ENCODE data around the gene SDHAF4.
"Not testable (repeated sequence)": the region's sequence is repeated elsewhere in the genome, so short reads cannot be mapped to it uniquely, and the experiment has no call there.

SDHAF4 gene

DNA sequence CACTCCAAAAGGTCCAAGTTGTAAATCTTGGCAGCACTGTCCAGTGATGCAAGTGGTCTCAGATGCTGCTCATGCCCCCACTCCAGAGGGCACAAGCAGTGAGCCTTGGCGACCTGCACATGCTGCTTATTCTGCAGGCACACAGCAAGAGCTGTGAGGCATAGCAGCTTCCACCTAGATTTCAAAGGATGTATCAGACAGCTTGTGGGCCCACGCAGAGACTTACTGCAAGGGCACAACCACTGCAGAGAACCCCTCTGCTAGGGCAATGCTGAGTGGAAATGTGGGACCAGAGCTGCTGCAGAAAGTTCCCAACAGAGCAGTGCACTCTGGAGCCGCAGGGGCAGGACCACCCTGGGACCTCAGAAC, 26.4 kb downstream of the SDHAF4 start:
- DNase-seq: no peak

DNA sequence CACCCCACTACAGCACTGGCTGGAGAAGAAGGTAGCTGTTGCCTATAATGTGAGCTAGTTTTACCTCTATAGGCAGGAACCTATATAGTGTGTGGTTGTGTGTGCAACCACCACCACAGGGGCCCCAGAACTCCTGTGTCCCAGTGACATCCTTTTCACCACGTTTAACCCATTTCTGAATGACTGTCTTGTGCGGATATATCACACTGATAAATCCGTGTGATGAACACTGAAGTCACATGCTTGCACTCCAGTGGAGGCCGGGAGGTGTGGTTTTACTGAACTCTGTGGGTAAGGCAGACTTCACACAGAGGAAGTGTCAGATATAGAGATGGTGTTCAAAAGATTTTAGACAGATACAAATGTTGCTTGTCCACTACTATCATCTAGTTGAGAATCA, 32.5 kb downstream of the SDHAF4 start:
- peak in 1 of 2 donors; percentile 14 for DNase-seq

DNA sequence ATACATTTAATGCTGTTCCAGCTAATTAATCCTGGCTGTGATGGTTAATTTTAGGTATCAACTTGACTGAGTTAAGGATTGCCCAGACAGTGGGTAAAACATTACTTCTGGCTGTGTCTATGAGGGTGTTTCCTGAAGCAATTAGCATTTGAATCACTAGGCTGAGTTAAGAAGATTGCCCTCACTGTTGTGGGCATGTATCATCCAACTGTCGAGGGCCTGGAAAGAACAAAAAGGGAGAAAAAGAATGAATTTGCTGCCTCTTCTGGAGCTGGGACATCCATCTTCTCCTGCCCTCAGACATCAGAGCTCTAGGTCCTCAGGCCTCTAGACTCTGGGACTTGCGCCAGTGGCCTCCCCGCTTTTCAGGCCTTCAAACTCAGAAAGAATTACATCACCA, 34.3 kb downstream of the SDHAF4 start:
- DNase-seq: no peak

DNA sequence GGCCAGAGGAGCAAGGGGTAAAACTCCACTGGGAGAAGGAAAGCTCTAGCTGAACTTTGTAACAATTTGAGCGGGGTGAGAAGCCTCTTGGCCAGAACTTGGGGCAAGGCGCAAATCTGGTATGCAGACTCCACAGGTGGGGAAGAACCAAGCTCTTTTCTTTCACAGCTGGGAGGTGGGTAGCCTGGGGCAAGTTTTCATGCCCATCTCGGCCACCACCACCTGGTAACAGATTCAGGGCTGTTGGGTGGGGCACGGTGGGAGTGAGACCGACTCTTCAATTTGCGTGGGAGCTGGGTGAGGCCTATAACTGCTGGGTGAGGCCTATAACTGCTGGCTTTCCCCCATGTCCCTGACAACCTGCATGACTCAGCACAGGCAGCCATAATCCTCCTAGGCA, 37.5 kb downstream of the SDHAF4 start:
- DNase-seq: no peak

DNA sequence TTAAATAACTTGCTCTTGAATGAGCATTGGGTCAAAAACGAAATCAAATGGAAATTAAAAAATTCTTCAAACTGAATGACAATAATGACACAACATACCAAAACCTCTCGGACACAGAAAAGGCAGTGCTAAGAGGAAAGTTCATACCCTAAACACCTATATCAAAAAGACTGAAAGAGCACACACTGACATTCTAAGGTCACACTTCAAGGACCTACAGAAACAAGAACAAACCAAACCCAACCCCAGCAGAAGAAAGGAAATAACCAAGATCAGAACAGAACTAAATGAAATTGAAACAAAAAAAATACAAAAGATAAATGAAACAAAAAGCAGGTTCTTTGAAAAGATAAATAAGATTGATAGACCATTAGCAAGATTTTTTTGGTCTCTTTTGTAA, 40.6 kb downstream of the SDHAF4 start:
- not testable (repeated sequence) for DNase-seq

DNA sequence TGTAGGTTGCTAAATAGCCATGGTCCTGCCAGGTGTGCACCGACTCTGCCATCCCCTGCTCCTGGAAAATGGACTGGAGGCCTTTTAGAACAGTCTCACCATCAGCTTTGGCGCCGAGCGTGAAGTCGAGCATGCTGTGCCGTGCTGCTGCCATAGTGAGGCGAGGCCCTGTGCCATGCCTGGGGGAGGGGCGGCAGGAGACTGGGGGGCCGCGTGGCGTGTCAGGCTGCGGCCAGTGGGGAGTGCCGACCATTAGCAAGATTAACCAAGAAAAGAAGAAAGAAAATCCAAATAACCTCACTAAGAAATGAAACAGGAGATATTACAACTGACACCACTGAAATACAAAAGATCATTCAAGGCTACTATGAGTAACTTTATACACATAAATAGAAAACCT, 42.5 kb downstream of the SDHAF4 start:
- not testable (repeated sequence) for DNase-seq

DNA sequence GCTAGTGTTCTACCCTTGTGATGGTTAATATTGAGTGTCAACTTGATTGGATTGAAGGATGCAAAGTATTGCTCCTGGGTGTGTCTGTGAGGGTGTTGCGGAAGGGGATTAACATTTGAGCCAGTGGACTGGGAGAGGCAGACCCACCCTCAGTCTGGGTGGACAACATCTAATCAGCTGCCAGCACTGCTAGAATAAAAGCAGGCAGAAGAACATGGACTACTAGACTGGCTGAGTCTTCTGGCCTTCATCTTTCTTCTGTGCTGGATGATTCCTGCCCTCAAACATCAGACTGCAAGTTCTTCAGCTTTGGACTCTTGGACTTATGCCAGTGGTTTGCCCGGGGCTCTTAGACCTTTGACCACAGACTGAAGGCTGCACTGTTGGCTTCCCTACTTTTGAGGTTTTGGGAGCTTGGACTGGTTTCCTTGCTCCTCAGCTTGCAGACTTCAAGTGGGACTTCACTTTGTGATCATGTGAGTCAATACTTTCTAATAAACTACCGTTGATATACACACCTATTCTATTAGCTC, 50.1 kb downstream of the SDHAF4 start:
- no peak for DNase-seq

DNA sequence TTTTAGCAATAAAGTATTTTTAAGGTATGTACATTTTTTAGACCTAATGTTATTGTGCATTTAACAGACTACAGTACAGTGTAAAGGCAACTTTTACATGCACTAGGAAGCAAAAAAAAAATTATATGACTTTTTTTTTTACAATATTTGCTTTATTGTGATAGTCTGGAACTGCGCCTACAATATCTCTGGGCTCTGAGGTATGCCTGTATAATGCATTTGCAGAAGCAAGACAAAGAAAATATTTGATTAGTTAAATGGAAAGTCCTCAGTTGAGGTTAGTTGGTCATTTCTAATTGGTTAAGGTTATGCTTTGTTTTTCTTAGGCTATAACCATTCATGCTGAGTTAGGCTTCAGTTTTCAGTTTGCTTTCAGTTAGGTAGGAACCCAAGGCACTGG, 54.0 kb downstream of the SDHAF4 start:
- DNase-seq: no peak

DNA sequence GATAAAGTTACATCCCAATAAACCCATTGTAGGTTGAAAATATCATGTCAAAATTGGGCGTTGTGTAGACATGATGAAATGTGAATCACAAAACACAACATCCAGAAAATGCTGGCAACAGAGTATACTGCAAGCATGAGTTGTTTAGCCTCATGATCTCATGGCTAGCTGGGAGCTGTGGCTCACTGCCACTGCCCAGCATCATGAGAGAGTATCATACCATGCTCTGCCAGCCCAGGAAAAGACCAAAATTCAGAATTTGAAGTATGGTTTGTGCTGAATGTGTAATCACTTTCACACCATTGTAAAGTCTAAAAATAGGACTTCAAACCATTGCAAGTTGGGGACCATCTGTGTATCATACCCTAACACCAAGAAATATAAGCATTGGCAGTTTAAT, 55.7 kb downstream of the SDHAF4 start:
- no peak for DNase-seq

DNA sequence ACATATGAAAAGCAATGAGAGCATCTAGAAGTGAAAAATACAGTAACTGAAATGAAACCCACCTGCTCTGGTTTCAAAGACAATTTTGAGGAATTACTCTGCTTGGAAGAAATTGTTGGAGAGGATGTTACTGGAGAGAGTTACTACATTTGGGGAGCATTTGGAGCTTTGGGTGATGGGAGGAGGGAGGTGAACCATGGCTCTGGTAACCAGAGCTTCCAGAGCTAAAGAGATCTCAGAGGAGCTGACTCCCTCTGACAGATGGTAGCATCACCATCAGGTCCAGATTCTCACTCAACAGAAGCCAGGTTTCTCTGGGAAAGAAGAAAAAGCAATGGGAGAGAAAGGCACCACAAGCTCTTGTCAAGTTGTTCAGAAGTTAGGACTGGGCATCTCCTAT, 58.7 kb downstream of the SDHAF4 start:
- no peak for DNase-seq

DNA sequence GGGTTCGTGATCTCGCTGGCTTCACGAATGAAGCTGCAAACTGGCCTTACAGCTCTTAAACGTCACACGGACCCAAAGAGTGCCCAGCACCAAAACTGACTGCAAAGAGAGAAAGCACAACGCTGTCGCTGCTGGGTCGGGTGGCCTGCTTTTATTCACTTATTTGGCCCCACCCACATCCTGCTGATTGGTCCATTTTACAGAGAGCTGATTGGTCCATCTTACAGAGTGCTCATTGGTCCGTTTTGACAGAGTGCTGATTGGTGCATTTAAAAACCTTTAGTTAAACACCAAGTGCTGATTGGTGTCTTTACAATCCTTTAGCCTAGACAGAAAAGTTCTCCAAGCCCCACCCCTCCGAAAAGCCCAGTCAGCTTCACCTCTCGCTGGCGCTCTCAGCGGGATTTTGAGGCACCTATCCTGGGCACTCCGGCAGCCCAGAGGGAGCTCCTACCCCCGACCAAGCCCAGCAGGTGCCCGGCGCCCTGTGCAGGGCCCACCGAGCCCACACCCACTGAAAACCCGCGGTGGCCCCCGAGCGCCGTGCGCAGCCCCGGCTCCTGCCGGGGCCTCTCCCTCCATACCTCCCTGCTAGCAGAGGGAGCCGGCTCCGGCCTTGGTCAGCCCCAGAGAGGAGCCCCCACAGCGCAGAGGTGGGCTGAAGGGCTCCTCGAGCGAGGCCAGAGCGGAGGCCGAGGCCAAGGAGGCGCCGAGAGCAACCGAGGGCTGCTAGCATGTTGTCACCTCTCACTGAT, 60.9 kb downstream of the SDHAF4 start:
- DNase-seq: no peak

DNA sequence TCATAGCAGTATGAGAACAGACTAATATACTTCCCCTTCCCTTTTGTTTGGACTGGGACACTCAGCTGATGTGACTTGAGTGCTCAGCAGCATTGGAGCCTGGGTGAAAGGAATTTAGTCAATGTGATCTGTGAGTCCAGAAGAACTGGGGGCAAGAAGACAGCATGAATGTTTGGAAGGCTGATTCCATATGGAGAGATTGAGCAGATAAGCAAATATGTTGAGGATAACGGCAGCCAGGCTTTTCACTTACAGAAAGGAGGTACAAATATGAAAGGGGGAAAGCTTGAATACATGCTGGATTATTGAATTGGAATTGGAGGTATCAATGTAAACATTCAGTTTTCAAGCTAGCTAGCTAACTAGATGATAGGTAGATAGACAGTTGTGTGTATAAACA, 63.2 kb downstream of the SDHAF4 start:
- no peak for DNase-seq

DNA sequence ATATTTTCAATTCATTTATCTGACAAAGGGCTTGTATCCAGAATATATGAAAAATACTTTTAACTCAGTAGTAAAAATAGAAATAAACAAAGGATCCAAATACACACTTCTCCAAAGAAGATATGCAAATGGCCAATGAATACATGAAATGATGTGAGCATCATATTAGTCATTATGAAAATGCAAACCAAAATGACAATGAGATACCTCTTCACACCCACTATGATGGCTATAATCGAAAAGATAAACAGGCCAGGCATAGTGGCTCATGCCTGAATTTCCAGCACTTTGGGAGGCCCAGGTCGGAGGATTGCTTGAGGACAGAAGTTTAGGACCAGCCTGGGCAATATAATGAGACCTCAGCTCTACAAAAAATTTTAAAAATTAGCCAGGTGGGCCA, 67.1 kb downstream of the SDHAF4 start:
- no peak for DNase-seq

DNA sequence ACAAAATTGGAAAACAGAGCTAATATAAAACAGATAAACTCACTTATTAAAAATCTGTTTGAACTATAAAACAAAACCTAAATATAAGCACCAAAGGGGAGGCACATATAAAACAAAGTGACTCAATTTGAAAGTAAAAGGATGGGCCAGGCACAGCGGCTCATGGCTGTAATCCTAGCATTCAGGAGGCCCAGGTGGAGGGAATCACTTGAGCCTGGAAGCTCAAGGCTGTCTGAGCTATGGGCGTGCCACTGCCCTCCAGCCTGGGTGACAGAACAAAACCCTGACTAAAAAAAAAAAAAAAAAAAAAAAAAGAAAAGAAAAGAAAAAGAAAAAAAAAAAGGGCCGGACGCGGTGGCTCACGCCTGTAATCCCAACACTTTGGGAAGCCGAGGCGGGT, 69.9 kb downstream of the SDHAF4 start:
- no peak for DNase-seq

DNA sequence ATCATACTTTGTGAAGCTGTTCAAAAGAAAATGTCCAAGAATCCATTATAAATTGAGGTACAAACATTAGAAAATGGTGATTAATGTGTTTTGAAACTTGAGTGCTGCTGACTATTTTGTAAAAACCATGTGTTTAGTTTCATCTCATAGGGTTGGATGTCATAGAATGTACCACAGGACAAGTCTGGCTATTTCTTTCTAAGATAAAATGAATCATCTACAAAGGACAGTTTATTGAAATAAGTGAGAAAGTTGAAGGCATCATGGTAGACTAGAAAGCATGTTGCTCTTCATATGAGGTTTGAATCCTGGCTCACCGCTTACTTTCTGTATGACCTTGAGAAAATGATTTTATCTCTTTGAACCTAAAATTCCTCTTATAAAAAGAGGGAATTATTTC, 71.7 kb downstream of the SDHAF4 start:
- no peak for DNase-seq
